22Rv1 (cell line): ENCODE data around the gene SRSF7.
"Not testable (repeated sequence)": the region's sequence is repeated elsewhere in the genome, so short reads cannot be mapped to it uniquely, and the experiment has no call there.

Experiments used
- H3K27ac ChIP-seq: fragments of 450-650 bp; 2 replicates; pipeline ENCODE4 v1.5.1; 2017
- CTCF ChIP-seq: fragments of 450-650 bp; IDR thresholded peaks from 2 replicates; pipeline ENCODE4 v1.5.1; 2017; ENCODE audit warnings: mild to moderate bottlenecking
- ZFX ChIP-seq: fragments of 450-650 bp; IDR thresholded peaks from 2 replicates; pipeline ENCODE4 v1.6.1; 2017; ENCODE audit warnings: antibody characterized with exemption, borderline replicate concordance

SRSF7 gene

GRCh38 chr2:38706846-38707345 lies 44.3 kb downstream of the SRSF7 start:
- no peak overlapping the region for H3K27ac ChIP-seq
- TF ChIP-seq ZFX (no peak), CTCF (no peak)

GRCh38 chr2:38704664-38705063 lies 46.5 kb downstream of the SRSF7 start:
- TF ChIP-seq ZFX (no peak), CTCF (no peak)
- H3K27ac ChIP-seq = no peak overlapping the region

GRCh38 chr2:38703336-38703735 lies 47.8 kb downstream of the SRSF7 start:
- H3K27ac ChIP-seq = not testable (repeated sequence)

GRCh38 chr2:38702413-38702812 lies 48.7 kb downstream of the SRSF7 start:
- no peak overlapping the region for H3K27ac ChIP-seq
- TF ChIP-seq ZFX (no peak), CTCF (no peak)

GRCh38 chr2:38701542-38701941 lies 49.6 kb downstream of the SRSF7 start:
- TF ChIP-seq CTCF (no peak), ZFX (no peak)
- no peak overlapping the region for H3K27ac ChIP-seq

- no peak for TF ChIP-seq CTCF
- no peak for TF ChIP-seq ZFX
- H3K27ac ChIP-seq = no peak overlapping the region
These were observed 50.2 kb downstream of the SRSF7 start for GRCh38 chr2:38700881-38701458.

GRCh38 chr2:38700113-38700785 lies 50.9 kb downstream of the SRSF7 start:
- no peak overlapping the region for H3K27ac ChIP-seq
- no peak for TF ChIP-seq ZFX
- TF ChIP-seq CTCF = no peak
